CD4-positive, alpha-beta T cell treated with Interleukin-17A for 4 hours (primary cell): ENCODE results near the gene ZNF280A.

Experiments
- DNase-seq: peaks from one replicate; pipeline ENCODE4 v3.0.0-alpha.2; 2020; ENCODE audit warnings: mixed read lengths

ZNF280A gene, protein sequence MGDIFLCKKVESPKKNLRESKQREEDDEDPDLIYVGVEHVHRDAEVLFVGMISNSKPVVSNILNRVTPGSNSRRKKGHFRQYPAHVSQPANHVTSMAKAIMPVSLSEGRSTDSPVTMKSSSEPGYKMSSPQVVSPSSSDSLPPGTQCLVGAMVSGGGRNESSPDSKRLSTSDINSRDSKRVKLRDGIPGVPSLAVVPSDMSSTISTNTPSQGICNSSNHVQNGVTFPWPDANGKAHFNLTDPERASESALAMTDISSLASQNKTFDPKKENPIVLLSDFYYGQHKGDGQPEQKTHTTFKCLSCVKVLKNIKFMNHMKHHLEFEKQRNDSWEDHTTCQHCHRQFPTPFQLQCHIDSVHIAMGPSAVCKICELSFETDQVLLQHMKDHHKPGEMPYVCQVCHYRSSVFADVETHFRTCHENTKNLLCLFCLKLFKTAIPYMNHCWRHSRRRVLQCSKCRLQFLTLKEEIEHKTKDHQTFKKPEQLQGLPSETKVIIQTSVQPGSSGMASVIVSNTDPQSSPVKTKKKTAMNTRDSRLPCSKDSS

DNA sequence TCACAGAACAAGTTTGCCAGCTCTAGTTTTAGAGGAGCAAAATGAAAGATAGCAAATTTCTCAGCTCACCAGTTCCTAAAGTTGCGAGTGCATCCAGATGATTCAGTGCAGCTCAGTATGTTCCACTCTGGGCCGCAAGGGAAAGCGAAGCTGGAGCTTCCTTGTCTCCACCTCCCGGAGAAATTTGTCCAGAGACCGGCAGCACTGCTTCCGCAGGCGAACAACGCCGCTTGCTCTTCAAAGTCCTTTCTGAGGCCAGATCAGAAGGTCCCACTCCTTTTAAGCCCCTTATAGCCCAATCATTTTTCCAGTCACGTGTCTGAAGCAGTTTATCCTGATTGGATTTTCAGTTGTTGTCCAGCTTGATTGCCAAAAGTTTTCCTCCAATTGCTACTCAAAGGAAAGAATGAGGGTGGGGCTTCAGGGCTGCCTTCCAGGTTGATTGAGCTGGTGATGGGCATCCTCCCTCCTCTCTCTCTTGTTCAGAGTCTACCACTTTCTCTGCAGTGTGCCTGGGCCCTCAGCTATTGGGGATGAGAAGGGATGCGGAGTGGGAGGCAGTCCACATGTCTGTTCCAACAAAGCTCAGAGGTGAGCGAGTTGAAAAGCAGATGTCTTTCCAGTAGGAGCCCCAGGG, at the start of gene ZNF280A:
TSS of gene ZNF280A (minus strand) at position 251 of the 637 bp plus-strand sequence. CDS start 4,640 bp downstream, outside the sequence.
- no peak for DNase-seq

DNA sequence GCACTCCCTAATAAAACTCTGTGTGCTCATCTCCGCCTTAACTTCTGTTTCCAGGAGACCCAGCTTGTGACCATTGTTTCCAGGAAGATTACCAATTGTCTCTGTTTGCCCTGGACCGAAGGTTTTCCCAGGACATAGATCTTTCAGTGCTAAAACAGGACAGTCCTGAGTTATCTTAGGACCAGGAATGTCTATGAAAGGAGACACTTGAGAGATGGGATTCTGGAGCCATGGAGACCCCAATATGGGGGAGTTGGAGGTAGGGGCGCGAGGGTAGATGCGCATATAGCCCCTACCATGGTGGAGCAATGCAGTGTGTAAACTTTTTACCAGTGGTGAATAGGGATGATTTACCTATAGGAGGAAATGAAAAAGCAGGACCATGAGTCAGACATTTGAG, 49.1 kb upstream of the ZNF280A start:
- no peak for DNase-seq

DNA sequence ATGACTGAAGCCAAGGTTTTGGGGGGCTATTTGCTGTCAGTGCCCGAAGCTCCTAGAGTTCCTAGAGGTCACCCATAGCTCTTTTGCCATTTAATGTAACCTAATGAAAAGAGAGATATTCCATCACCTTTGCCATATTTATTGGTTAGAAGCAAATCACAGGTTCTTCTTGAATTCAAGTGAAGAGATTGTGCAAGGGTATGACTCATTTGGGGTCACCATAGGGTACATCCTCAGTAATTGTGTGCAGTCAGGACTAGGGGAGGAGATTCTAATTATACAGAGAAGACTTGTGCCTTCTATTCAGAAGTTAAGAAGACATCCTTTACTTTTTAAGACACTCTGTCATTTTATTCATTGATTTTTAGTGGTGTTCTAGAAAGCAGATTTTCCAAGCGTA, 45.9 kb upstream of the ZNF280A start:
- no peak for DNase-seq

DNA sequence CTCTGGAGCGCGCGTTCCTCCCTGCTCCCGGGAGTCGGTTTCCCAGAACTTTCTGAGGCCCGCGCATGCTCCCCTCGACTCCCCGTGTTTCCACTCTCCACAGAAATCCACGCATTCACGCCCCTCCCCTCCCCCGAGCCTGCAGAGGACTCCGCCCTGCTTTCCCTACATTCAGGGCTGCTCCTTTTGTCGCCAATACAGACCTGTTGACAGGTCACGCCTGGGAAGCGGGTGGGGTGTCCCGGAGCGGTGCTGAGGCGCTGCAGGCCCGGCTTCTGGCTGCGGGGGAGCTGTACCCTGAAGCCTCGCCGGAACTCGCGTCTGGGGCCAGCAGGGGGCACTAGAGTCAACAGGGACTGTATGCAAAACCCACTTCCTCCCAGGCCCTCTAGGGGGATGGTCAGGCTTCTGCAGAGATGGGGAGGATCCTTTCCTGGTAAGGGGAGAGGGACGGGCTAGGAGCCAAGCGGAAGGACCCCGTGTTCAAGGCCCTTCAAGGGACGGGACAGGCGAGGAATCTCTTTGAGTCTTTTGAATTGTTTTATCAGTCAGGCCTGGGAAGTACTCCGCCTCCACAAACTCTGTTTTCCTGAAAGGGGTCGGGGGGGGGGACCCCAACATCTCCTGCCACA, 39.0 kb upstream of the ZNF280A start, which contains the start of gene PRAME:
TSS of gene PRAME (minus strand) at position 294 of the 632 bp plus-strand sequence. CDS start 2,433 bp downstream, outside the sequence.
- peak; percentile 67 for DNase-seq

DNA sequence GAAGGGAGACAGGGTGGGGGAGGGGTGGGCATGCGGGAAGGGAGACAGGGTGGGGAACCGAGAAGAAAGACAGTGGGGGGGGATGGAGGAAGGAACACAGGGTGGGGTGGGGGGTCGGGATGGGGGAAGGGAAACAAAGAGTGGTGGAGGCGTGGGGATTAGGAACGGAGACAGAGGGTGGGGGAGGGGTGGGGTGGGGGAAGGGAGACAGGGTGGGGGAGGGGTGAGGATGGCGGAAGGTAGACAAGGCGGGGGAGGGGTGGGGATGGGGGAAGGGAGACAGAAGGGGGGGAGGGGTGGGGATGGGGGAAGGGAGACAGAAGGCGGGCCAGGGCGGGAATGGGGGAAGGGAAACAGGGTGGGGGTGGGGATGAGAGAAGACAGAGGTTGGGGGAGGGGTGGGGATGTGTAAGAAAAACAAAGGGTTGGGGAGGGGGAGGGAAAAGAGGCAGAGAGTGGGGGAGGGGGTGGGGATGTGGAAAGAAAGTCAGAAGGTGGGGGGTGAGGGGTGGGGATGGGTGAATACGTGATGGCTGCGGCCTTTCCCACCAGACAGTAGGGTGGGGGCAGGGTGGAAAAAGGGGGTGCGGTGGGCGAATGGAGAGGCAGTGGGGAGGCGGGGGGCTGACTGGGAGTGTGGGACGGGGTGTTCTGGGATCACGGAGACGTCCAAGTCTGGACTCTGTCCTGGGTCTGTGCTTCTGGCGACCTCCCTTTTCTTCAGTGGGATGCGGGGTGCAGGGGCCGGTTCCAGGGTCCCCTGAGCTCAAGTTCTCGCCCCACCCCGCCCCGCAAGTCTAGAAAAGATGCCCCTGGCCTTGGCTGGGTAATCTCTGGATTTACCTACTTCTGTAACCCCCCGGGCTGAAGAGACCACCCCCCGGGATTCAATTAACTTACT, 38.3 kb upstream of the ZNF280A start:
- DNase-seq = no peak

DNA sequence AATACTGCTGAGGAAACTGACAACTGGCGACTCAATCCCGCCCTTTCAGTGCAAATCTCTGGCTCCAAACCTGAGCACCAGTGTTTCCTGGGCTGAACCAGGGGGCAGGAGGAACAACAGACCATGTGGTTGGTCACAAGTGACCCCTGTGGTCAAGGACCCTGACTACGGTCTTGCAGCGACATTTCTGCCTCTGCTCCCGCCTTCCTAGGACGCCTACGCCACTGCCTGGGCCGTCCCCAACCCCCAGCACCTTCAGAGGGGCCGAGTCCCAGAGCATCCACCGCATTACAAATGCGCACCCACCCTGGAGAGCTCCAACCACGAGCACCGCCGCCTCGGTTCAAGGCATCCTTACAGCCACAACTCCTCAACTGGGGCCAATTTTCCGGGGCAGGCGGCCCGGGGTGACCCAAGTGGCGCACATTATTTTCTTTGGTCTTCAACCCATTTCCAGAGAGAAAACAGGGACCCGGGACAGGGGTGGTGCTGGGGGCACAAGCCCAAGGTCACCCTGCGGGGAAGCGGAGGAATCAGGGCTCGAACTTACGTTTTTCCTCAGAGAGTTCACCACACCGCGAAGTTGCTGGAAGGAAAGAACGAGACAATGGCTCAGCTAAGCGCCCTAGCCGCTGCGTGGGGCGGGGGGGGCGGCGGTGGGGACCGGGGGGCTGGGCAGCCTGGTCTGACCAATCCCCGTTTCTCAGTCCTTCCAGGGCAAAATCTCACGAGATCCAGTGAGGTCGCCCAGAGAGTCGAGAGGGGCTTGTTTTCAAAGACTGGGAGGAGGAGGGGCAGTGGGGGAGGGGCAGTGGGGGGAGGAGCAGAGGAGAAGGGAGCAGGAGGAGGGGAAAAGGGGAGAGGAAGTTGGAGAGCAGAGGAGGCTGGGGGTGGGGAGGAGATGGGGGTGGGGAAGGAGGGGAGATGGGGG, 37.2 kb upstream of the ZNF280A start:
- no peak for DNase-seq

DNA sequence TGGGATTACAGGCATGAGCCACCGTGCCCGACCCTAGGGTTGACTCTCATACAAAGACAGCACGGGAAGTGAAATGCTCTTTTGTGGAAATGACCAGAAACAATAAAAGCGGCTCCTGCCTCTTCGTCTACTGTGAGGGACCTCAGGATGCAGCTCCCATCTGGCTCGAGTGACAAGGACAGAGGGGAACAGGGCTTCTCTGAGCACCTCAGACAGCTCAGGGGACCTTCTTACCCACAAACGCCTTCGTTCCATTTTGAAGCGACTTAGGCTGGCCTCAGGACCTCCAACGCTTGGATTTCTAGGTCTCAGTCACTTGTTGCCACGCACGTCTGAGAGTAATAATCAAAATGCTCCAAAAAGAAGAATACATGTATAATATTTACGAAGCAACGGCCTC, 36.5 kb upstream of the ZNF280A start:
- no peak for DNase-seq

DNA sequence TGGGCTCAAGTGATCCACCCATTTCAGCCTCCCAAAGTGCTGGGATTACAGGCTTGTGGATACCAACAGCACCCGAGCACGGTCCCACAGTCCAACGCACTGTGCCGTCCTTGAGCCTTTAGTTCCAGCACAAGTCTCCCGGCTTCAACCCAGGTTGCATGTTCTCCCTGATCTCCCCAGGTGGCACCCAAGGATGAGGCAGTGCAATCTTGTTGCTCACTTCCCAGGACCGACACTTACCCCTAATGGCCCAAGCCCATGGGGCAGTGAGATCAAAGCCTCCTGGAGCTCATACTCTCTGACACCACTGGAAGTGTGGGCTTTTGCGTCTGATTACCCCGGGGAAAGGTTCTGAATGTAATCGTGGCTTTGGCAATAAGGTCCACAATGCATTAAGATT, 35.5 kb upstream of the ZNF280A start:
- DNase-seq = no peak

DNA sequence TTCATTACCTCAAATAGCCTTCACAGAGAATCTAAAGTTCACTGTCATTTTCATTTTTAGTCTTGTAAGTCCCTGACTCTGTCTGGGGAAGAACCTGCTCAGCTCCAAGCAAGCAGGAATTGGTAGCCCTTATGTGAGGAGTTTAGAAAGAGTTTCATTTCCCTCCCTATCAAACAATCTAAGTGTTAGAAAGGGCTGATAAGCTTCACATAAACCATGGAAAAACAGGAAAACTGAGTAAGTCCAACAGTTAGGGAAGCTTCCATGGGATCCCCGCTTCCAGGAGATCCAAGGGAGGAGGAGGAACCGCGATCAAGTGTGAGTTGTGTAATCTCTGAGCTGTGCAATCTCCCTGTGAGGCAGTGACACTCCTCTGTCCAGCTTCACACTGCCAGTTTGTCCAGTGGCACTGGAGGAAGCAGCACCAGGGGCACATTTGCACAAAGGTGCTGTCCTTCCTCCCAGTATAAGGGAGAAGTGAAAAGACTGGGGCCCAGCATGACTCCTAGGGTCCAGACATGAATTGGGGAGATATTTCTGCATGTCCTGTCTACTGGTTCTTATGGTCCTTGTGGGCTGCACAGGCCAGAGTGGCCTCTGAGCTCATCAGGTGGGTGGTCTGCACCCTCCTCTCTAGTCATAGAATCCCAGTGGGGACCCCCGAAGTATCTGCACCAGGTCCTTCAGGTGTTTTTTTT, 34.7 kb upstream of the ZNF280A start:
- no peak for DNase-seq

DNA sequence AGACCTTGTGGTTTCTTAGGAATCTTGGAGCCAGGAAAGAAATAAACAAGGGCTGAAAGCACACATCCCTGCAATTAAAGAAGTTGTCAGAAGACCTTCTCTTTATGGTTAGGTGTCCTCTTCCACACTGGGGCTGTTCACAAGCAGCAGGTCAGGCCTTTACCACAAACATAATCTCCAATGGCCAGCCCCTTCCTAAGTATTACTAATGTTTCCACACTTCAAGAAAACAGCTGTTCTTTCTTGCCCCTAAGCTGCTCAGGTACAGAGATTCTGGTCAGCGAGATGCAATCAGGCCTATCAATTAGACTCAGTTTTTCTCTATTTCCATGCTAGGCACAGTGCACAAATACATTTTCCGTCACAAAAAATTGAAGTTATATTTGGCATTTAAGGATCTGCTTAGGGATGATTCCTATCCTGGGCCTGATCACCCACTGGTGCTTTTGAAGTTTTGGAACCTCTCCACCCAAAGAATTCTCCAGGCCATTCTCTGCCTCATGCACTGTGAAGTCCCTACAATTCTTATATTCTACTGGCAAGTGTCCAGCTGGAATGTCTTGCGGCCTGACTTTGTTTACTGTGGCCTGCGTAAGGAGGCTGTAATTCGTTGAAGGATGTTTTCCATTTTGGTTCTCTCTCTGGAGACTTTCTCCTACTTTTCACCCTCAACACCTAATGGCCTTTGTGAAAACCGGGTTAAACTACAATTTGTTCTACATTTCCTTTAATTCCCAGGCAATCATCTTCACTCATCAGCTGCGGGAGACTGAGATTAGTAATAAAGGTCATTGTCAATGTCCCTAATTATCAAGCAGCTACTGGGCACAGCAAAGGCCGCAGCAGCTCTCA, 33.9 kb upstream of the ZNF280A start:
- no peak for DNase-seq

DNA sequence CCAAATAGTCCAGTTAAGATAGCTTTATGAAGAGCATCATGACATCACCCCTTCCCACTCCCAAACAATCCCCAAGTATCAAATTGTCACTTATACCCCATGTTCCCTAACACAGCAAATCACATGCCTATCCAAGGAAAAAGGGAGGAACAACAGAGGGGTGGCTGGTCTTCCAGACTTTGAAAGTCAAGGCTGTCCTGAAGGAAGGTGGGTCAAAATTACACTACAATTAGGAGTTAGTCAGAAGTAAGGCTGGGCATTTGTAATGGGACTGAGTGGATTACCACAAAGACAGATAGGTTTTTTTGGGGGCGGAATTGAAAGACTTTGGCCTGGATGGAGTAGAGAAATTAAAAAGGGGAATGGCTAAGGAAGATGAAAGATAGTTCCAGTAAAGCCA, 33.1 kb upstream of the ZNF280A start:
- no peak for DNase-seq

DNA sequence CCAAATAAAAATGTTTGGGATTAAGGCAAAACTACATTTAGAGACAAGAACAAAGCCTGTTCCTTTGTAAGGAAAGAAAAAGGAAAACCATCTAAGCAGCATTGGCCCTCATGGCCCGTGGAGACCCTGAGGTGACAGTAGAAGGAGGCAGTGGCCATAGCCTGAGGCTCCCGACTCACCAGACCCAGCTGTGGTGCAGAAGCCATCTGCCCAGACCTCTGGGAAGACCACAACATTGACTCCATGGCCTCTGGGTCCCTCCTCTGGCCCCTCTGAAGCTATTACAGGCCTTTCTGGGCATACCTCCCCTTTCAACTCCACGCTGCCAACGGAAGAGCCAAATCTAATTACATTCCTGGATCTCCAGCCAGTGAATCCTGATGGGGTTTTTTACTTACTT, 32.6 kb upstream of the ZNF280A start:
- no peak for DNase-seq

DNA sequence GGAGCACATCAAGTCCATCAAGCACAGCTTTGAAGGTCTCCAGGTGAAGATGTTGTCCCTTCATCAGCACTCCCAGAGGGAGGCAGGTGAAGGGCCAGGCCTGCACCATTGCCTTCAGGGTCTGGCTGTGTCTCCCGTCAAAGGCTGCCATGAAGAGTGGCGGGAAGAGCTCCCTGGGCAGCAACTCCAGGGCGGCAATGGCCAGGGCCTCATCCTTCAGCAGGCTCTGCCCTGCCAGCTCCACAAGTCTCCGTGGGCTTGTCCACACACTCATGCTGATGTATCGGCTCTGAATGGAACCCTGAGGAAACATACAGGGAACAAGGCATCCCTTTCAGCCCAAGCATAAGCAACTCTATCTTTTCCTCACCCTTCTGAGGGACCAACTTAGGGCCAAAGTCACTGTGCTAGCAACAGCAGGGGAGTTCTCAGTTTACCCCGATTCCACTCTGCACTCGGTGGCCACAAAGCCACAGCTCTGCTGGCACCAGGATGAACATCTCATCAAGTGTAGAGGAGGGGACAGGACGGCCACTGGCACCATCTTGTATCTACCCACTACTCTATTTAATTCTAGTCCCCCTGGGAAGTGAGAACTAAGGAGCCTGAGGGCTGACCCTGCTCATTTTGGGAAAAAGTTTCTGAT, 30.8 kb upstream of the ZNF280A start:
- DNase-seq = no peak

DNA sequence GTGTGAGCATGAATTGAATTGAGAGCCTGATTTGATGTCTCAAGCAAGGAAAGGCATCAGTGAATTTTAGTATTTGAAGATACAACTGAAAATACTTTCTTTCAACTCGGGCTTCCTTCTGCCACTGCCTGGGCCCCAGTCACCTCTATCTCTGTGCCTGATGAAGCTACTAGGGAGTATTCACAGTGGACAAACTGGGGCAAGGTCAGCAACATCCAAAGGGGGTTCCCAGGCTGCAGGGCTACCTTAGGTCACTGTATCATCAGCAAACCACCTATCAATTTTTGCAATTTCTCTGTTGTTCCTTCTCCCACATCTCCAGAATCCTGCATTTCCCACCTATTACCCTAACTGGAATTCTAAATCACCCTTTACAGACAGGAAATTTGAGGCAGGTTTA, 28.8 kb upstream of the ZNF280A start:
- DNase-seq = no peak

DNA sequence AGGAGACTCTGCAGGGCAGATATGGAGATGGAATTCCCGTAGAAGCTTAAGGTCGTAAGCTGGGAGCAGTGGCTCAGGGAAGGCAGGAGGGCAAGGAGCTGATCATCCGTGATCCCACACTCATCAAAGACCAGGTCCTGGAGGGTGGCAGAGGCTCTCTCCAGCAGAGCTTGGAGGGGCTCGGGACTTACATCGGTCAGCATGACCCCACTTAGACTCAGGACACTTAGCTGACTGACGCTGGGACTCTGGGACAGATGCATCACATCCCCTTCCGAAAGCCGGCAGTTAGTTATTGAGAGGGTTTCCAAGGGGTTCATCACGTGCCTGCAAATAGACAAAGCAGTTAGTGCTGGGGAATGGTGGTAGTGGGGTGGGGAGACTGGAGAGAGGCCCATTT, 28.2 kb upstream of the ZNF280A start:
- DNase-seq = no peak

DNA sequence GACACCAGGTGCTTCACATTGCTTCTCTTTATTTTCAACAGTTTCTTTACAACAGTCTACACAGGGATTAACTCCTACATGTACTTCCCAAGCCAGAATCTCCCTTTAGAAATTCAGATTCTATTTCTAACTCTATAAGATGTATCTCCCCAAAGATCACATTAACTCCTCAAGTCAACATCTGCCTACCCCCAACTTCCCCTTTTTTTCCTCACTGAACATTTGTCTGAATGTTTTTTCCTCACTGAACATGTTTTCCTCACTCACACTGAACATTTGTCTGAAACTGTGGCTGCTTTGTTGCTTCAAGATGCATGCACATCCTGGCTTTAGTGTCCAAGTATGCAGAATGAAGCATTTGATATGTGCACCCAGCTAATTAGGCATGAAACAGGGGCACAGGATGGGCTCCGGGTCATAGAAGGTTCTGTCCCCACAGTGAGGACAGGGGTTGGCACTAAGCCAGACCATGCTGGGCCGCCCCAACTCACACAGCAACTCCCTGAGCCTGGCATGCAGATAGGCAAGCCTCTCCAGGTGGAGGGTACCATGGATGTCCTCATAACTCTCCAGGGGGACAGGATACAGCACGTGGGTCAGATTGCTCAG, 27.7 kb upstream of the ZNF280A start:
- DNase-seq = no peak

DNA sequence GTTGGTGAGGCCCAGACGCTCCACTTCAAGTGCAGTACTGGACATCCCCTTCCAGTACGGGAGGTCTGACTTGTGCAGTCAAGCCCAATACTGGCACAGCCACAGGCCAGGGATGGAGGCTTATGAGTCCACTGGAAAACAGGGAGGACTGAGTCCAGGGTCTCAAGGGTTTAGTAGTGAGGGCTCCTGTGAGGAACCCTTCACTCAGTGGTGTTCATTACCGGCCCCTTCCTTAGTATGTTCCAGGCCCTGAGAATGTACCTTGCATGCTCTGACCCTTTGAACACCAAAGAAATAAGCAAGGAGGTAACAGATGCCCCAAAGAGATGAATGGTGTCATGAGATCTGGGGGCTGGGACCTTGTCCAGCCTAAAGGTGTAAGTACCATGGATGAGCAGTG, 27.2 kb upstream of the ZNF280A start:
- DNase-seq = no peak

DNA sequence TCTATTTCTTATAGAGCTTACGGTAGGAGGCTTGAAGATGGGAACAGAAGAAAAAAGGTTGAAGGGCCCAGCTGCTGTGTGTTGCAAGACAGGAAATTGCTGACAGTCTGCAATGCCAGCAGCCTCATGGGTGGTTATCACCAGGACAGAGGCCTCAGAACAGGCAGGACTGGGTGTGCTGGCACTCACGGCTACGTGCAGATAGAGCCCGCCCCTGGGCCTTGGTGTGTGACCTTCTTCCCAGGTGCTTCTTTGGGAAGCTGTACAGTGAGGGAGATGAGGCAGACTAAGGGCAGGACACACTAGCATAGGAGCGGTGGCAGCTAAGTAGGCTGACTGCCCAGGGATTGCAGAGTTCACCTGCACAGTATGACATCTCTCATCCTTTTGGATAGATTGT, 26.4 kb upstream of the ZNF280A start:
- DNase-seq = no peak

DNA sequence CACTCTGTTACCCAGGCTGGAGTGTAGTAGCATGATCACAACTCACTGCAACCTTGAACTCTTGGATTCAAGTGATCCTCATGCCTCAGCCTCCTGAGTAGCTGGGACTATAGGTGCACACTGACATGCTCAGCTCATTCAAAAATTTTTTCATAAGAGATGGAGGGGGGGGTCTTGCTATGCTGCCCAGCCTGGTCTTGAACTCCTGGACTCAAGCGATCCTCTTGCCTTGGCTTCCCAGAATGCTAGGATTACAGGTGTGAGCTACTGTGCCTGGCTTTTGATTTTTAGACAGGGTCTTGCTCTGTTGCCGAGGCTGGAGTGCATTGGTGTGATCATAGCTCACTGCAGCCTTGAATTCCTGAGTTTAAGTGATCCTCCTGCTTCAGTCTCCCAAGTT, 25.0 kb upstream of the ZNF280A start:
- DNase-seq = no peak
